H1 (cell line): ENCODE results near the gene ZNF316. TPM values are rescaled to one million over a fixed set of nuclear protein-coding genes. Genes with fewer than 3 reads are reported as not detected.

Experiments used
- polyA plus RNA-seq, 7 experiments: library from polyadenylated mRNA; depleted of rRNA in 3 of 7; stranded (reverse) in 5 of 7; unstranded in 2 of 7; fragments of >200 nt in 5 of 7; fragments of 200-250 nt in 2 of 7; gene quantifications; 1 replicate in 5 of 7; 2 replicates in 1 of 7; 4 replicates in 1 of 7; pipeline versions ENCODE4 v1.2.1 to v1.2.3, GENCODE V29; 2011 to 2013; ENCODE audit warnings: missing spikeins in 2 of 7, mixed read lengths in 2 of 7
- total RNA-seq: library from RNA; stranded (reverse); fragmentation: NEBNext Ultra II Directional; extraction: Animal tissue kit (Norgen Biotek cat#: 25700); gene quantifications from 2 replicates; pipeline ENCODE4 v1.2.1, GENCODE V29; 2021
- TF ChIP-seq, protein P1 (sequence below): fragments of 300-600 bp; sonication (generic); IDR thresholded peaks from 2 replicates; pipeline ENCODE4 v1.7.1; 2012; ENCODE audit warnings: low read length, moderate library complexity, mild to moderate bottlenecking, inconsistent platforms; ENCODE audit not compliant: insufficient replicate concordance

Gene ZNF316
- total and polyA plus RNA-seq, 2 of the 8 experiments (the other 6 are each of a cell fraction or from before 2014, with no cell fraction given) = 3.6 to 13.7 TPM

DNA sequence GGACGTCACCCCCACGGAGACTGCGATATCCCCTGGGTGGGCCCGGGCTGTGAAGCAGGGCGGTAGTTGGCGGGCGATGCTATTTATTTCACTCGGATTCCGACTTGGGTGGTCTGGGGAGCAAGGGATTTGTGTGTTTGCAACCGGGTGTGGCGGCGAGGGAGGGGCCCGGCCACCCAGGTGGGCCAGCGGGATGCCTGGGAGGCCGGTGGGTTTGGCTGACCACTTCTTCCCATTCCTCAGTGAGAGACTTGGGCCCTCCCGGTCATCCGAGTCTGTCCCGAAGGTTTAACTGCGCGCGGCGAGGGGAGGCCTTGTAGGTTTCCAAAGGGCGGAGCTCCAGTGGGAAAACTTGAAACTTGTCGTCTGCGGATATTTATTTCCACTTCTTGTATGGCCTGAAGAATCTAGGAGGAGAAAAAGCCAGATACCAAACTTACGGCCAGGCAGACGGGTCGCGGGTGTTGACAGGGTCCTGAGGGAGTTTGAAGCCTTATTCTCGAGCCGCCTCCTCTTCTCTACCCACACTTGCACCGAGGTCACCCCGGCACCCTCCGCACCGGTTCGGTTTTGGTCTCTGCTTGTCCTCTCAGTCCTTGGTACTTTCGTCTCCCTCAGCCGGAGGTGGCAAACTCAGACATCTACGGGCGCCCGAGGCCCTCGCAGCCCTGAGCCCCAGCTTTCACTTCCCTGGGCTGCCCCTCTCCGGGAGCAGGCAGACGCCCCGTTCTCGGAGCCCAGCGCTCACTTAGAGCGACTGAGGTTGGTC, 17.9 kb downstream of the ZNF316 start (continued):
- TF ChIP-seq, protein P1, sequence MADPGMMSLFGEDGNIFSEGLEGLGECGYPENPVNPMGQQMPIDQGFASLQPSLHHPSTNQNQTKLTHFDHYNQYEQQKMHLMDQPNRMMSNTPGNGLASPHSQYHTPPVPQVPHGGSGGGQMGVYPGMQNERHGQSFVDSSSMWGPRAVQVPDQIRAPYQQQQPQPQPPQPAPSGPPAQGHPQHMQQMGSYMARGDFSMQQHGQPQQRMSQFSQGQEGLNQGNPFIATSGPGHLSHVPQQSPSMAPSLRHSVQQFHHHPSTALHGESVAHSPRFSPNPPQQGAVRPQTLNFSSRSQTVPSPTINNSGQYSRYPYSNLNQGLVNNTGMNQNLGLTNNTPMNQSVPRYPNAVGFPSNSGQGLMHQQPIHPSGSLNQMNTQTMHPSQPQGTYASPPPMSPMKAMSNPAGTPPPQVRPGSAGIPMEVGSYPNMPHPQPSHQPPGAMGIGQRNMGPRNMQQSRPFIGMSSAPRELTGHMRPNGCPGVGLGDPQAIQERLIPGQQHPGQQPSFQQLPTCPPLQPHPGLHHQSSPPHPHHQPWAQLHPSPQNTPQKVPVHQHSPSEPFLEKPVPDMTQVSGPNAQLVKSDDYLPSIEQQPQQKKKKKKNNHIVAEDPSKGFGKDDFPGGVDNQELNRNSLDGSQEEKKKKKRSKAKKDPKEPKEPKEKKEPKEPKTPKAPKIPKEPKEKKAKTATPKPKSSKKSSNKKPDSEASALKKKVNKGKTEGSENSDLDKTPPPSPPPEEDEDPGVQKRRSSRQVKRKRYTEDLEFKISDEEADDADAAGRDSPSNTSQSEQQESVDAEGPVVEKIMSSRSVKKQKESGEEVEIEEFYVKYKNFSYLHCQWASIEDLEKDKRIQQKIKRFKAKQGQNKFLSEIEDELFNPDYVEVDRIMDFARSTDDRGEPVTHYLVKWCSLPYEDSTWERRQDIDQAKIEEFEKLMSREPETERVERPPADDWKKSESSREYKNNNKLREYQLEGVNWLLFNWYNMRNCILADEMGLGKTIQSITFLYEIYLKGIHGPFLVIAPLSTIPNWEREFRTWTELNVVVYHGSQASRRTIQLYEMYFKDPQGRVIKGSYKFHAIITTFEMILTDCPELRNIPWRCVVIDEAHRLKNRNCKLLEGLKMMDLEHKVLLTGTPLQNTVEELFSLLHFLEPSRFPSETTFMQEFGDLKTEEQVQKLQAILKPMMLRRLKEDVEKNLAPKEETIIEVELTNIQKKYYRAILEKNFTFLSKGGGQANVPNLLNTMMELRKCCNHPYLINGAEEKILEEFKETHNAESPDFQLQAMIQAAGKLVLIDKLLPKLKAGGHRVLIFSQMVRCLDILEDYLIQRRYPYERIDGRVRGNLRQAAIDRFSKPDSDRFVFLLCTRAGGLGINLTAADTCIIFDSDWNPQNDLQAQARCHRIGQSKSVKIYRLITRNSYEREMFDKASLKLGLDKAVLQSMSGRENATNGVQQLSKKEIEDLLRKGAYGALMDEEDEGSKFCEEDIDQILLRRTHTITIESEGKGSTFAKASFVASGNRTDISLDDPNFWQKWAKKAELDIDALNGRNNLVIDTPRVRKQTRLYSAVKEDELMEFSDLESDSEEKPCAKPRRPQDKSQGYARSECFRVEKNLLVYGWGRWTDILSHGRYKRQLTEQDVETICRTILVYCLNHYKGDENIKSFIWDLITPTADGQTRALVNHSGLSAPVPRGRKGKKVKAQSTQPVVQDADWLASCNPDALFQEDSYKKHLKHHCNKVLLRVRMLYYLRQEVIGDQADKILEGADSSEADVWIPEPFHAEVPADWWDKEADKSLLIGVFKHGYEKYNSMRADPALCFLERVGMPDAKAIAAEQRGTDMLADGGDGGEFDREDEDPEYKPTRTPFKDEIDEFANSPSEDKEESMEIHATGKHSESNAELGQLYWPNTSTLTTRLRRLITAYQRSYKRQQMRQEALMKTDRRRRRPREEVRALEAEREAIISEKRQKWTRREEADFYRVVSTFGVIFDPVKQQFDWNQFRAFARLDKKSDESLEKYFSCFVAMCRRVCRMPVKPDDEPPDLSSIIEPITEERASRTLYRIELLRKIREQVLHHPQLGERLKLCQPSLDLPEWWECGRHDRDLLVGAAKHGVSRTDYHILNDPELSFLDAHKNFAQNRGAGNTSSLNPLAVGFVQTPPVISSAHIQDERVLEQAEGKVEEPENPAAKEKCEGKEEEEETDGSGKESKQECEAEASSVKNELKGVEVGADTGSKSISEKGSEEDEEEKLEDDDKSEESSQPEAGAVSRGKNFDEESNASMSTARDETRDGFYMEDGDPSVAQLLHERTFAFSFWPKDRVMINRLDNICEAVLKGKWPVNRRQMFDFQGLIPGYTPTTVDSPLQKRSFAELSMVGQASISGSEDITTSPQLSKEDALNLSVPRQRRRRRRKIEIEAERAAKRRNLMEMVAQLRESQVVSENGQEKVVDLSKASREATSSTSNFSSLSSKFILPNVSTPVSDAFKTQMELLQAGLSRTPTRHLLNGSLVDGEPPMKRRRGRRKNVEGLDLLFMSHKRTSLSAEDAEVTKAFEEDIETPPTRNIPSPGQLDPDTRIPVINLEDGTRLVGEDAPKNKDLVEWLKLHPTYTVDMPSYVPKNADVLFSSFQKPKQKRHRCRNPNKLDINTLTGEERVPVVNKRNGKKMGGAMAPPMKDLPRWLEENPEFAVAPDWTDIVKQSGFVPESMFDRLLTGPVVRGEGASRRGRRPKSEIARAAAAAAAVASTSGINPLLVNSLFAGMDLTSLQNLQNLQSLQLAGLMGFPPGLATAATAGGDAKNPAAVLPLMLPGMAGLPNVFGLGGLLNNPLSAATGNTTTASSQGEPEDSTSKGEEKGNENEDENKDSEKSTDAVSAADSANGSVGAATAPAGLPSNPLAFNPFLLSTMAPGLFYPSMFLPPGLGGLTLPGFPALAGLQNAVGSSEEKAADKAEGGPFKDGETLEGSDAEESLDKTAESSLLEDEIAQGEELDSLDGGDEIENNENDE = no peak
